ENCODE results near the gene LMAN2.

The LMAN2 gene
- 73.5 to 156 (median 117) reads per million in 3 experiments for total RNA-seq

DNA sequence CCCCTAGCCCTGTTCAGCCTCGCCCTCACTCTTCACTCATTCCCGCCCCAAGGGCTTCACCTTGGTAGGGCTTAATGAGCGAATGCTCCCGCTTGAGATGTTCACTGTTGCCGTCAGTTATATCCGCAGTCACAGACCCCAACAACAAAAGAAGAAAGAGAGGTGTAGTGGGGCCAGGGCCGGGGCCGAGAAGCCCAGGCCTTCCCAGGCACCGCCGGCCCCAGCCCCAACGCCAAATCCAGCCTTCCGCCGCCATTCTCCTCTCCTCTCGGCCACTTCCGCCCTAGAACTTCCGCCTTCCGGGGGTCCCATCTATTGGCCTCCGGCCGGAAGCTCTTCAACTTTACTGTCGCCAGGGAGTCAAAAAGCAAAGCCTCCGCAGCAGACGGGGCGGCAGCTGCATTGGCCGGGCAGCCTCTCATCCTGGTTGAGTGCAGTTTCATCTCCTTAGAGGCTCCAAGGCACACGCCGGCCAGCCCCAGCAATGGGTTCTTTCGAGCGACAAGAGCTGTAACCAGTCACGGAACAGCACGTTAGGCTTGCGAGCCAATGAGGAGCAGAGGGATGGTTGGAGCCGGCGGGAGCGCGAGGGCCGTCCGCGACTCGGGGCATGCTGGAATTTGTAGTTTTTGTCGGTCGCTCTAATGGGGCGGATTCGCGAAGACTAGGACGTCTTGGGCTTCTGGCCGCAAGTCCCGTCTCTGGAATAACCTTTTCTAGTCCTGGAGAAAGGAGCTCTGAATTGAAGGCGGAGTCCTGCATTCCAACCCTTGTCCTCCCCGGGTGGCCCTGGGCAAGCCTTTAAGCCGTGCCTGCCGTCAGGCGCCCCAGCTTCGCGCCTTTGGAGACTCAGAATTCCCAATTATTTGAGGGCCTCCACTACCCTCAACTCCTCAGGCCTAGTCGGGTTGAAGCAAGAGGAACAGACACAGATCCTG, at the start of gene LMAN2:
LMAN2 (minus strand) TSS at position 277 of the 938 bp plus-strand sequence; CDS start at position 256, 21 bp downstream.
- DNase-seq = peak; percentile 93

DNA sequence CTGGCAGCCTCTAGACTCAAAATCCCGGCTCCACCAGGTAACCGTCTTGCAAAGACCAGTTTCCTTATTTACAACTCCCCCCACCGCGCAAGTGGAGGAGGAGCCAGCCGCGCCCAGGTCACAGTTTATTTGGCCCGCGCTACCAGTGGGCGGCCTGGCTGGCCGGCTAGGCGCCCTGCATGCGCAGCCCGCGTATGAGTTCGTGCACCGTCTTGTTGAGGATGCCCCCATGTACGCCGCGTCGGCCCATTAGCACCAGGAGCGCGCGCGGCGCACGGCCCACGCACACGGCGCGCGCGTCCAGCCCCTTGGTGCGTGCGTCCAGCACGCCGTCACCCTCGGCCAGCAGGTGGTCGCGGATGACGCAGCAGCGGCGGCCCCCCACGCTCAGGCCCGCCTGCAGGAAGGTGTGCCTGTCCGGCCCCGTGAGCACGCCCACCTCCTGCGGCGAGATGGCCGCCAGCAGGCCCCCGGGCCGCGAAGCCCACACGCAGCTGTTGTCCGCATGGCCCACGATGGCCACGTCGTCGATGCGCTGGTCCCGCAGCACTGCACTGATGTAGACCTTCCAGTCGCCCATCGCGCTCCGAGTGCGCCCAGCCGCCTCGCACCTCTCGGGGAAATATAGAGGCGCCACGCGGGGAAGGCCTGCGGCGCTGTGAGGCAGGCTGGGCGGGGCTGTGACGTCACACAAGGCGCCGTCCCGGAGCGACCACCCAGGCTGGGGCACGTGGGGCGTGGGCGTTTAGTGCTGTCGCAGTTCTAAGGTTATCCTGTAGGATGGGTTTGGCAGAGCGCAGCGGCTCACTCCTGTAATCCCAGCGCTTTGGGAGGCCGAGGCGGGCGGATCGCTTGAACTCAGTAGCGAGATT, 48.8 kb upstream of the LMAN2 start, which contains the start of gene PFN3:
PFN3 (minus strand) TSS at position 665 of the 872 bp plus-strand sequence; CDS start at position 580, 85 bp downstream.
- no peak for DNase-seq

DNA sequence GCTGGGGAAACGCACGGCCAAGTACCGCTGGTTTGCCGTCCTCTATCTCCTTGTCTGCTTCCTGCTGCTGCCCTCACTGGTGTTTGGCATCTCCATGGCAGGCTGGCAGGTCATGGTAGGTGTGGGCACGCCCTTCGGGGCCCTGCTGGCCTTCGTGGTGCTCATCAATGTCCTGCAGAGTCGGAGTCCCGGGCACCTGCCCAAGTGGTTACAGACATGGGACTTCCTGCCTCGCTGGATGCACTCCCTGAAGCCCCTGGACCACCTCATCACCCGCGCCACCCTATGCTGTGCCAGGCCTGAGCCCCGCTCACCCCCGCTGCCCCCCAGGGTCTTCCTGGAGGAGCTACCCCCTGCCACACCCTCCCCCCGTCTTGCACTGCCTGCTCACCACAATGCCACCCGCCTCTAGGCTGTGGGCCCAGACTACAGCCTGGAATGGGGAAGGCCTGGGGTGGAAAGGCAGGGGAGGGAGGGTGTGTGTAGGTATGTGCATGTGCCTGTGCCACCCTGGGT, 46.5 kb upstream of the LMAN2 start:
- DNase-seq = no peak

- no peak for DNase-seq
These were observed 45.3 kb upstream of the LMAN2 start for GRCh38 chr5:177396807-177397206.

GRCh38 chr5:177396078-177396477, 44.6 kb upstream of the LMAN2 start:
- no peak for DNase-seq

DNA sequence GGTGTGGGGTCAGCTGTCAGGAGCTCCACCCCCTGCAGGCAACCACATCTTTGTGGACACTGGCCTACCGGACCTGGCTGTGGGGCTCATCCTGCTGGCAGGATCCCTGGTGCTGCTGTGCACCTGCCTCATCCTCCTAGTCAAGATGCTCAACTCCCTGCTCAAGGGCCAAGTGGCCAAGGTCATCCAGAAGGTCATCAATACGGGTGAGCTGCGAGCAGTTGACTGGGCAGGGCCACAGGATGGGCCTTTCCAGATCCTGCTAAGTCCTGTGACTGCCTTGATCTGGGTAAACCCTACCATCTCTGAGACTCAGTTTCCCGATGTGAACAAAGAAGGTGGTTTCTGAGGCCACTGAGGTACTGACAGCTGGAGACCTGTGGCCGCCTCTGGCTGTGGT, 42.5 kb upstream of the LMAN2 start:
- no peak for DNase-seq

GRCh38 chr5:177393206-177393765, 41.8 kb upstream of the LMAN2 start:
- no peak for DNase-seq

- DNase-seq = no peak
These were observed 41.3 kb upstream of the LMAN2 start for GRCh38 chr5:177392765-177393164.

DNA sequence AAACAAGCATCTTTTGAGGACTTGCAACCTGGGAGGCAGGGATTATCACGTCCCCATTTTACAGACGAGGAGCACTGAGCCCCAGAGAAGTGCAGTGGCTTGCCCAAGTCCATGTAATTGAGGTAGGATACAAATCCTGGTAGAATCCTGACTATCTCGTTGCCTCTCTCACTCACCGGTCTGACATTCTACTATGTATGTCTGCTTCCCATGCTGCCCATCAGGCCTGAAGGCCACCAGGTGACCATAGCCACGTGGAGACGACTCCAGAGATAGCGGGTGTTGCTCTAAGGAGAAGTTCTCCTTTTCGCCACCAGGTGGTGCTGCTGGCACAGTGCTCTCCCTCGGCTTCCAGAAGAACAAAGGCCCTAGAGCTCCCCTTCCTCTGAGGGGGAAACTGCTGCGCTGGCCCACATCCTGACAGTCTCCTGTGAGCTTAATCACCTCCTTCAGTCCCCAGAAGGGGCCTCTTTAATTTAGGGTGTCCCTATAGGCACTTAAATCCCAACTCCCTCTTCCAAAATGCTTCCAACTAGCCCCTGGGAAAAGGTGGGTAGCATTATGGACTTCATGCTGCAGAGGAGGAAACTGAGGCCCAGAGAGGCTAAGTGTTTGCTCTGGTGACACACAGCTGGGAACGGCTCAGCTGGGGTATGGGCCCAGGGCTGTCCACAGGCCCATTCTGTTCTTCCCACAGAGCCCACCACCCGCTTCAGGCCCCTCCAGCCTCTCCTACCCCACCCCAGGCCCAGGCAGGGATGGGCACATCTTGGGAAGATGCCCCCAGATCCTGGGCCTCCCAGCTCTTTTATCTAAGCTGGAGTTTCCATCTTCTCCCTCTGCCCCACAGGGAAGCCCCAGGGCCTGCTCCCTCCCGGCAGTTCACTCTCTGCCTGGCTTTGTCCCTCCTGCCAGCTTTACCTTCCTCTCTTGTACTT, 39.2 kb upstream of the LMAN2 start:
- DNase-seq = peak; percentile 87

DNA sequence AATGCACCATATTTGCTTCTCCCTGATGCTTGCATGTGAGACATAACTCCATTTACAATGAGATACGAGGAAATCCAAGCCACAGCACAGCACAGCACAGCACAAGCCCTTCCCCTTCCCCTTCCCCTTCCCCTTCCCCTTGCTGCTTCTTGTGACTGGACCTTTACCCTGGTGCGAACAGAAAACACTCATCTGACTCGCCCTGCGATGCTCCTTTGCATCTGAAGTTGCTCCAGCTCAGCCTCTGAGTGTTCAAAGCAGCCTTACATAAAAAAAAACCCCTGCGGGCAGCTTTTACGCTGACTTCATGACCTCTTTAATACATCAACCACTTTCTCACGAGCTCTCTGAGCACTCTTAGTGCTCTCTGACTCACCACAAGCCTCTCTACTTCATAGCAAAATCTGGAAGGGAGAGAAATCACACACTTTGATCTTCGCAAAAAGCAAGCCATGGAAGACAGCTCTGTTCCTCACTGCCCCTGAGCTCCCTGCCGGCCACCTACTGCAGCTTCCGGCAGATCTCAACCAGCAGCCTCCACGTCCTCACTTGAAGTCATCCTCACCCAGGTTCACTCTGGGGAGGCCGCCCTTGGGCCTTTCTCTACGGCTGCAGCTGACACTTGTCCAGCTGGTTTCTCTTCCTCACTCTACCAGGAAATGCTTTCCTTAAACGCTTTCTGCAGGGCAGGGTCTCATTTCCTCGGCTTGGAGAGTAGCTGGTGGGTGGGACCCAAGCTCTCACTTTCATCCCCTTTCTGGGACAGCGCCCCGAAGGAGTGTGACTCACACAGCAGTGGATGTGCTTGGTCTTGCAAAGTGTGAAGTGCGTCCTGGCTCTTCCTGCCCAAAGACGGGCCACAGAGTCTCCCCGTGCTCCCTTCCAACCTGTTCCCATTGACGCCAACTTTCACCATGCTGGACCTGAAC, 38.0 kb upstream of the LMAN2 start:
- DNase-seq = peak; percentile 83

DNA sequence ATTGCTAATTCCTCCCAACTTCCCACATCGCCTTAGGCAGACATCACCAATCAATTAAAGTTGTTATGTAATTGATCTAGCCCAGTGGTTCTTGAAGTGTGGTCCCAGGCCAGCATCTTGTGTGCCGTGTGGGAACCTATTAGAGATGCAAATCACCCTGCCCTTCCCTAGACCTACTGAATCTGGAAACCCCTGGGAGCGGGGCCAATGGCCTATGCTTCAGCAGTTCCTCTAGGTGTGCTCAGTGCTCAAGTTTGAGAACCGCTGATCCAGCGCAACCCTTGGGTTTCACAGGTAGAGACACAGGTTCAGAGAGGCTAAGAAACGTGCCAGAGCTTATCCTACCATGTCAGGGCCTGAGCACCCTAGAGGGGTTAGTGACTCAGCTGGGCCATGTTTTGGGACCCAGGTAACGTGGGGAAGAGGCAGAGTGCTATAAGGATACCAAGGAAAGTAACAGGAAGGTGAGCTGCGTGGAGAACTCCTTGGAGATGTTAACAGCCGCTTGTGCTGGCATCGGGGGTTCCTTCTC, 37.1 kb upstream of the LMAN2 start:
- DNase-seq = no peak

- no peak for DNase-seq
These were observed 35.9 kb upstream of the LMAN2 start for GRCh38 chr5:177387405-177387804.

DNA sequence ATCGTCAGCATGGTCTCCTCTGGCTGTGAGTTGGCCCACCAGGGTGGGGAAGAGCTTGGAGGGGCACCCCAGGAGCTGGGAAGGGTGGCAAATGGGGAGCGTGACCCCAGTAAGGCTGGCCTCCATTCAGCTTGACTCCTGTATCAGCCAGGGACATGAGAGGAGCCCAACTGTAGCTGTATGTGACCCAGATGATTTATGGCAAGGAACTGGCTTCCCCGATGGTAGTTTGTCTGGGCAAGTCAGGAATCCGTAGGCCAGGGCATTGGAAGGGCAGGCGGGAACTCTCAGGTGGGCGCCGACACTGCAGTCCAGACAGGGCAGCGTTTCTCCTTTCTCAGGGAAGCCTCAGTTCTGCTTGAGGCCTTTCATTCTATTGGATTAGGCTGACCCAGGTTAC, 35.1 kb upstream of the LMAN2 start:
- no peak for DNase-seq

GRCh38 chr5:177385720-177386119, 34.3 kb upstream of the LMAN2 start:
- no peak for DNase-seq

DNA sequence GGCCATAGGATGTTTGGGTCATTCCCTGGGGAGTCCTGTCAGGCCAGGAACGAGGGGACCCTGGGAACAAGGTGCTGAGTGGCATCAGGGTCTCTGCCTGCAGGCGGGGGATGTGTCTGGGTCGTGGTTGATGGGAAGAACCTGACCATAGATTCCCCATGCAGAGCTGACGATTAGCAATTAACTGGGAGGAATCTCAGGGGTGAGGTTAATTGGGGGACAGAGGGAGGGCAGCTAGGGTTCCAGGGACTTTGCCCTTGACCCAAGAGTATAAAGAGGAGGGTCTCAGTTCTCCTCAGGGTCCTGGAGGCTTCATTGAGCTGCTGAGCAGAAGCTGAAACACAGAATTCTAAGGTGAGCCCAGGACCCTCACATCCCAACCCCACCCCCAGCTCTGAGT, 32.7 kb upstream of the LMAN2 start, which contains the start of gene SLC34A1:
SLC34A1 (plus strand) TSS at position 301 of the 400 bp plus-strand sequence. CDS start 1,308 bp downstream, outside the sequence.
- no peak for DNase-seq

- no peak for DNase-seq
These were observed 31.7 kb upstream of the LMAN2 start for GRCh38 chr5:177383181-177383580.

GRCh38 chr5:177382423-177383029, 31.1 kb upstream of the LMAN2 start:
- no peak for DNase-seq

GRCh38 chr5:177380805-177381126, 29.3 kb upstream of the LMAN2 start:
- no peak for DNase-seq

Data from central memory CD4-positive, alpha-beta T cell (primary cell).